Measurements from ENCODE around the gene EPN2.
"Not testable (repeated sequence)": the region's sequence is repeated elsewhere in the genome, so short reads cannot be mapped to it uniquely, and the experiment has no call there.

Gene EPN2

GRCh38 chr17:19346351-19347255 lies 109.4 kb downstream of the EPN2 start:
- DNase-seq: no peak

GRCh38 chr17:19347323-19348080 lies 110.3 kb downstream of the EPN2 start:
- no peak for DNase-seq

DNA sequence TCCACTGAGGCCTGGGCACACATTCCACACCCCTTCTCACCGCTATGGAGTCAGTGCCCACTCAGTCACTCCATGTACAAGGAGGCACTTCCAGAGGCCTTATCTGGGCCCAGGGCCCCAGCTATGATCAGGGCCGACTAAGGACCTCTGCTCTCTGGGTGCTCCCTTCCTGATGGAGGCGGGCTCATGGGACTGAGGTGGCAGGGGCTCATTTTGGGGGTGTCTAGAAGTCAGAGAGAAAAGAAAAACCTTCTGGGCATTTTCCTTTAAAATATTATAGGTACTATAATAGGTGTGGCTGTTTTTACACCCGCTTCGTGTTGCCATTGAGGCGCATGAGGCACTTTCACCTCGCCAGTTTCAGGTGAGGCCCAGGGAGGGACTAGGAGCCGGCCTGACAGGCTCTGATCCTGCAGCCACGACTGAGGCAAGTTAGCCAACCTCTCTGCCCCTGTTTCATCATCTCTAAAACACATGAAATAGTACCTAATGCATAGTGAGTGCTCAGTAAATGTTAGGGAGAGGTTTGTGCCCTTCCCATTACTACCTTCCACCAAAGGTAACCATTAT lies 111.0 kb downstream of the EPN2 start:
- no peak for DNase-seq

DNA sequence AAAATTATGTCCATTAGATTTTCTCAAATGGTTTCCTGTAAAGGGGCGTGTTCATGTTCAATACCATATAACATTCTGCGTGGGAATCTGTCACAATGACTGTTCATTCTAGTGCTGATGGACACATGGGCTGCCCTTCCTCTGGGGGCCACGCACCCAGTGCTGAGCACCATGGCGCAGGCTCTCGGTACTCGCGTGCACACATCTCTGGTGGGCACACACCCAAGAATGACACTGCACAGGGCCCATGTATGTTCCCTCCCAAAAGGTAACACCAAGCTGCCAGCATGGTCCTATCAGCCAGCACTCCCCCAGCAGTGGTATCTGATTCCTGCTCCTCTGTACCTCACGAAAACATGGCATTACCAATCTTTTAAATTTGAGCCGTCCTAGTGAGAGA lies 111.6 kb downstream of the EPN2 start:
- no peak for DNase-seq

DNA sequence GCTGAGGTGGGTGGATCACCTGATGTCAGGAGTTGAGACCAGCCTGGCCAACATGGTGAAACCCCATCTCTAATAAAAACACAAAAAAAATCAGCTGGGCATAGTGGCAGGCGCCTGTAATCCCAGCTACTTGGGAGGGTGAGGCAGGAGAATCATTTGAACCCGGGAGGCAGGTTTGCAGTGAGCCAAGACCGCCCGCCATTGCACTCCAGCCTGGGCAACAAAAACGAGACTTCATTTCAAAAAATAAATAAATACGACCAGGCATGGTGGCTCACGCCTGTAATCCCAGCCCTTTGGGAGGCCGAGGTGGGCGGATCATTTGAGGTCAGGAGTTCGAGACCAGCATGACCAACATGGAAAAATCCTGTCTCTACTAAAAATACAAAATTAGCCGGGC lies 116.2 kb downstream of the EPN2 start:
- DNase-seq: not testable (repeated sequence)

GRCh38 chr17:19354748-19355147 lies 117.6 kb downstream of the EPN2 start:
- no peak for DNase-seq

DNA sequence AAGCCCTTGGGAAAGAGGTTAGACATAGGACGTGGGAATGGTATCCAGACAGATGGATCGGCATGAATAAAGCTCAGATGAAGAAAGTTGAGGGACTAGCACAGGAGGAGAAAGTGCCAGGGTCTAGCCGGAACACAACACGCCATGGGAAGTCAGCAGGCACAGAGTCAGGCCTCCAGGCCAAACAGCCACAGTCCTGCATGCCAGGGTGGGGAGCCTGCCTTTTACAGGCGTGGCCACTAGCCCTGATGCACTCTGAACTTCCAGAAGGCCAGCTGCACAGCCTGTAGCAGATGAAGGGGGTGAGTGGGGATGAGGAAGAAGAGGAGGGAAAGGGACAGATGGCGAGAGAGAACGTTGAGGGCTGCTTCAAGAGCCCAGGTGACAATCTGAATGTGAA lies 120.2 kb downstream of the EPN2 start:
- no peak for DNase-seq

GRCh38 chr17:19357761-19358160 lies 120.6 kb downstream of the EPN2 start:
- no peak for DNase-seq

DNA sequence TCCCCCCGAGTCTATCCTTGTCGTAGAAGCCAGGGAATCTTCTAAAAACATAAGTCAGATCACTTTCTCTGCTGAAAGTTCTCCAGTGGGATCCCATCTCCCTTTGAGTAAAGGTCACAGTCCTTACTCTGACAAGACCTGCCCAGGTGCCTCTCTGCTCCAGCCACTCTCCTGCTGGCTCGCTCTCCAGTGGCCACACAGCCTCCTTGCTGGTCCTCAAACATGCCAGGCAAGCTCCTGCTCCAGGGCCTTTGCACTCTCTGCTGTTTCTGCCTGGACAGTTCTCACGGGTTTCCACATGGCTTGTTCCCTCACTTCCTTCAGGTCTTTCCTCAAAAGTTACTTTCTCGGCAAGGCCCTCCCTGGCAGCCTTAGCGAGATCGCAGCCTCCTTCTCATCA lies 122.0 kb downstream of the EPN2 start:
- no peak for DNase-seq

- no peak for DNase-seq
Measured at GRCh38 chr17:19359856-19360255, 122.7 kb downstream of the EPN2 start.

GRCh38 chr17:19360772-19361171 lies 123.6 kb downstream of the EPN2 start:
- DNase-seq: no peak

DNA sequence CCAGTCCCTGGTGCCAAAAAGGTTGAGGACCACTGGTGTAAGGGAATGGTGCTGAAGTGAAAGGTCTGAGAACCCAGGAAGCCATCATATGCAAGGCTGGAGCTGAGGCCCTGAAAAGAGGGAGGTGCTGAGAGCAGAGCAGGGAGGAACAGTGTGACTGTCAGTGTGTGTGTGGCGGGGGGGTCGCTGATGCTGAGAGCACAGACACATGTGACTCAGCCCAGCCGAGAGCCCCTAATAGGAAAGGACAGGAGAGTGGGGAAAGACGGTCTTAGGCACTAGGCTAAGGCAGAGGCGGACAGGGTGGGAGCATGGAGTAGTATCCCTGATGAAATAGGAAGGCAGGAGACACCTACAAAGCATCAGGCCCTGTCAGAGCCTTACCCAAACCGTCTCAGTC lies 124.2 kb downstream of the EPN2 start:
- DNase-seq: no peak

DNA sequence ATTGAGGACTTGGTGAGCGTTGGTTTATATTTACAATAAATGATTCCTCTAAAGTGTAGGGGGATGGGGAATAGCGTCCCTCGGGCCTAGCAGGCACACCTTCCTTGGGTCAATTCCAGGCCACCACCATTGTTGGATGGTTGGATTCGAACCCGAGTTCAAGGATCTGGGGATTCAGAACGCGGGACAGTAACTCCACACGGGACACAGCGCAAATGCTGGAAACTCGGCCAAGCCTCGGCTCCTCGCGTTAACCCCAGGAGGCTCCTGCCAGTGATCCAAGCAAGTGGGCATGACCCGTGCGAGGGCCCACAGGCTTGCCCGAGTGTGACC lies 124.7 kb downstream of the EPN2 start:
- no peak for DNase-seq

DNA sequence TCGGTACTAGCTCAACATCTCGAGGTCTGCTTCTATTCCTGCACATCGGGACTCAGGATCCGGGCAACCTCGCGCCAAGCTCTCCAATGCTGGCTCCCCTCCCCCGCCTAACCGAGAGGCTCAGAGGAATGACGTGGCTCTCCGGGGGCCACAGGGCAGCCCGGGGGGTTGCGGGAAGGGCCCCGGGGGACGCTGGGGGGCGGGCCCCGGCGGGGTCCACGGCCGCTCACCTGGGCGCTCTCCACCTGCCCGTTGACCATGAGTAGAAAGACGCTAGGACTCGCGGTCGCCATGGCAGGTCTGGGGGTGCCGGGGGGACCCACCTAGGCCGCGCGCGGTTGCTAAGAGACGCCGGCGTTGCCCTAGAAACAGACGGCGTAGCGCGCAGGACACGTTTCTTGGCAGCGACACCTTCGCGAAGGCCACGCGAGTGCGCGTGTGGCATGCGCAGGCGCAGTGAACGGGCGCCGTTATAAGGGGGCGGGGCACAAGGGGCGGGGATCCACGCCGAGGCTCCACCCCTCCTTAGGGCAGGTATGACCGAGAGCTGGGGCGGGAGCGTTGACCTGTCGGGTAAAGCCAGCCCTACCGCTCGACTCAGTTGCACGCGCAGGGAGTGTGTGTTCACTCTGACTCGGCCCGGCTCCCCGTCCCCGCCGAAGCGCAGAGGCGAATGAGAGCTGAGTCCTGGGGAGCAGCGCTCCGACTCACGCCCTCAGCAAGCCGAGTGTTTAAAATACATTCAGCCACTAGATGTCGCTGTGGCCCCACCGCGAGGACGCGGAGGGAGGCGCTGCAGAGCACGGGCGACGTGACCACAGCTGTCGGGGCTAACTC lies 125.3 kb downstream of the EPN2 start, which contains the start of gene B9D1:
B9D1 (minus strand) TSS at position 447 of the 837 bp plus-strand sequence; CDS start at position 293, 154 bp downstream.
- DNase-seq: peak; percentile 96

GRCh38 chr17:19363114-19363438 lies 125.9 kb downstream of the EPN2 start:
- DNase-seq: no peak

GRCh38 chr17:19363460-19364035 lies 126.4 kb downstream of the EPN2 start:
- DNase-seq: no peak

- no peak for DNase-seq
Measured at GRCh38 chr17:19364699-19365498, 127.7 kb downstream of the EPN2 start.

DNA sequence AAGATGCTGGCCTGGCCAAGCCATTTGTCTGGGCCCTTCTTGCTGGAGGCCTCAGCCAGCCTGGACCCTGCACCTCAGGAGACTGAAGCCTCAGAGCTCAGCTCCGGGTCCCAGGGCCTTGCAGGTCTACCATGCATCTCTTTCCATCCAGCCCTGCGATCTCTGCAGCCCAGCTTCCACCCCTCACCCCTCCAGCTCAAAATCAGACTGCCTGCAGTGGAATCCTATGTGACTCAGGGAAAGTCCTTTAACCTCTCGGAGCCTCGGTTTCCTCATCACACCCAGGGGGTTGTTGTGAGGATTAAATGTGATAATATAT lies 128.3 kb downstream of the EPN2 start:
- DNase-seq: no peak

DNA sequence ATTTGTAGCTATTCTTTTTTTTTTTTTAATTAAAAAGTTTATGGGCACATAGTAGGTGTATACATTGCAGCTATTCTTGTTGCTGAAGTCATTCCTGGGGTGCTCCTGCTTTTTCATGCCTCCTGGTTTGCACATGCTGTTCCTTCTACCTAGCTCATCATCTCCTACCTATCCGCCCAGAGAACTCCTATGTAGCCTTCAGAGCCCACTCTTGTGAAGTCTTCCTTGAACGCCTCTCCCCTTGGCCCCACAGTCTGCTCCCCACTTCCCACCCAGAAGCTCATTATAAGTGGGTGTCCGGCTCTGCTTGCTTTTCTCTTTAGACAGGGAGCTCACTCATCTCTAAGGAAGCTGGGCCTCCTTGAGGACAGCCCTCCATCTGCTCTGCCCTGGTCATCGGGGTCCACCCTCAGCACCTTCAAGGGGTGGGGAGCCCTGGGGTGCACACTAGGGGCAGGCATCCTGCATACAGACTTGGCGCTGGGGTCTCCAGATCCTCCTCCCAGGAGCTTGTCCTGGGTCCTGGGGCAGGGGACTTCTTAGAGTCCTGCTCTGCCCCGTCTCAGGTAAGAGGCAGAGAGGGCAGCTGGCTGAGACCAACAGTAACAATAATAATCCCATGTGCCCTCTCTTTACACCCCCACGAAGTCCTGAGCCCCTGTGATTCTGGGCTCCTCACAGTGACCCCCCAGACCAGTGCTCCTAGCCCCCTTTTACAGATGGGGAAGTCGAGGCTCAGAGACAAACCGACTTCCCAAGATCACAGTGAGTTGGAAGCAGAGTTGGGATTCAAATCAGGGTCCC lies 128.9 kb downstream of the EPN2 start:
- DNase-seq: no peak

DNA sequence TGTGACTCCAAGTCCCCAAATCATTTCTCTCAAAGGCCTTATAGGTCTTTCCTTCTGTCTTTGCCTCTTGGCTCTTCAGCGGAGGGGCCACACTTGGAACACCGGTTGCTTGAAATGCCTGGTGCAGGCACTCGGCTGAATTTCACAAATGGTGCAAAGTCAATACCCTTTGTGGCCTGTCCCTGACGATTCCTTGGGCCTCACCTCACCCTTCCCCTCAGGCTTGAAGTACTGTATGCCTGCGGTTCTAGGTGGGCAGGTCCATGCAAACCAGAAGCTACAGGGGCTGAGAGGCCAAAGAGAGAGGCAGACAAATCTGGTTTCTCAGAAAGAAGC lies 129.4 kb downstream of the EPN2 start:
- no peak for DNase-seq

- no peak for DNase-seq
Measured at GRCh38 chr17:19368229-19368628, 131.1 kb downstream of the EPN2 start.

Measured in stimulated activated CD8-positive, alpha-beta memory T cell treated with anti-CD3 and anti-CD28 coated beads, Interleukin-4, amount 100 ng/mL, for 48 hours (primary cell).